GM23338 (cell line): ENCODE results near the gene SRCIN1. TPM values are rescaled to one million over a fixed set of nuclear protein-coding genes. Genes with fewer than 3 reads are reported as not detected.

Experiments
- ATAC-seq: fragments of 200-7000 bp; cut with Tn5 transposase; 3 replicates; pipeline ENCODE4 v1.9.1; 2020
- DNase-seq: peaks from one replicate; pipeline ENCODE4 v3.0.0-alpha.2; 2015; ENCODE audit warnings: low spot score
- H2AFZ ChIP-seq: fragments of 200-600 bp; sonication (generic); 2 replicates; pipeline ENCODE4 v1.8.0; 2016; ENCODE audit warnings: antibody characterized with exemption, mild to moderate bottlenecking, moderate library complexity
- H3F3A ChIP-seq: fragments of 200-600 bp; sonication (generic); replicated peaks from 2 replicates; pipeline ENCODE4 v1.8.0; 2017; ENCODE audit warnings: antibody characterized with exemption, mixed run types, low read depth
- H3K27ac ChIP-seq: fragments of 200-600 bp; sonication (generic); 2 replicates; pipeline ENCODE4 v1.6.1; 2016; ENCODE audit warnings: low read depth
- H3K27me3 ChIP-seq: fragments of 200-600 bp; sonication (generic); 2 replicates; pipeline ENCODE4 v1.8.0; 2016; ENCODE audit warnings: mild to moderate bottlenecking, mixed run types, moderate library complexity; ENCODE audit not compliant: insufficient read depth
- H3K36me3 ChIP-seq: fragments of 200-600 bp; sonication (generic); 2 replicates; pipeline ENCODE4 v1.8.0; 2016; ENCODE audit warnings: mild to moderate bottlenecking; ENCODE audit not compliant: insufficient read depth
- H3K4me1 ChIP-seq: fragments of 200-600 bp; sonication (generic); 2 replicates; pipeline ENCODE4 v1.8.0; 2016; ENCODE audit warnings: mild to moderate bottlenecking, moderate library complexity; ENCODE audit not compliant: insufficient read depth
- H3K4me2 ChIP-seq: fragments of 200-600 bp; sonication (generic); 2 replicates; pipeline ENCODE4 v1.7.1; 2017; ENCODE audit warnings: mixed run types
- H3K4me3 ChIP-seq: fragments of 200-600 bp; sonication (generic); 2 replicates; pipeline ENCODE4 v1.6.1; 2016; ENCODE audit warnings: mixed run types
- H3K79me2 ChIP-seq: fragments of 200-600 bp; sonication (generic); replicated peaks from 2 replicates; pipeline ENCODE4 v1.8.0; 2017; ENCODE audit warnings: mild to moderate bottlenecking; ENCODE audit not compliant: insufficient read depth
- H3K9me2 ChIP-seq: fragments of 200-600 bp; sonication (generic); 2 replicates; pipeline ENCODE4 v1.8.0; 2017; ENCODE audit not compliant: insufficient read depth
- H4K20me1 ChIP-seq: fragments of 200-600 bp; sonication (generic); replicated peaks from 2 replicates; pipeline ENCODE4 v1.8.0; 2017; ENCODE audit warnings: mild to moderate bottlenecking; ENCODE audit not compliant: insufficient read depth
- H3K27ac Mint-ChIP-seq: 2 replicates; pipeline ENCODE4 v1.8.0; 2020; ENCODE audit warnings: inconsistent platforms, mild to moderate bottlenecking, moderate library complexity, mixed read lengths
- H3K27me3 Mint-ChIP-seq: 3 replicates; pipeline ENCODE4 v1.8.0; 2022; ENCODE audit warnings: low read depth, mild to moderate bottlenecking, moderate library complexity, mixed read lengths, inconsistent platforms; ENCODE audit not compliant: insufficient read depth, poor library complexity
- H3K36me3 Mint-ChIP-seq: 3 replicates; pipeline ENCODE4 v1.8.0; 2021; ENCODE audit warnings: low read depth, mild to moderate bottlenecking, inconsistent platforms, moderate library complexity, mixed read lengths
- H3K4me1 Mint-ChIP-seq: 3 replicates; pipeline ENCODE4 v1.8.0; 2020; ENCODE audit warnings: mild to moderate bottlenecking, inconsistent platforms, mixed read lengths
- H3K4me3 Mint-ChIP-seq: 3 replicates; pipeline ENCODE4 v1.8.0; 2021; ENCODE audit warnings: moderate library complexity, mild to moderate bottlenecking, inconsistent platforms, mixed read lengths
- H3K9me3 Mint-ChIP-seq: 3 replicates; pipeline ENCODE4 v1.8.0; 2020; ENCODE audit warnings: moderate library complexity, mild to moderate bottlenecking, inconsistent platforms, mixed read lengths
- CREB1 ChIP-seq: fragments of 250-450 bp; sonication (Bioruptor Pico); IDR thresholded peaks from 2 replicates; pipeline ENCODE4 v1.5.0; 2020; ENCODE audit warnings: low read depth, mild to moderate bottlenecking, moderate library complexity
- ETS1 ChIP-seq: IDR thresholded peaks from 2 replicates; pipeline ENCODE4 v1.6.1; 2016; ENCODE audit warnings: antibody characterized with exemption
- EZH2 ChIP-seq: fragments of 200-600 bp; sonication (generic); IDR thresholded peaks from one replicate; pipeline ENCODE4 v1.8.0; 2017; ENCODE audit warnings: antibody characterized with exemption, mild to moderate bottlenecking, low read depth; ENCODE audit not compliant: unreplicated experiment
- EZH2phosphoT487 ChIP-seq: fragments of 200-600 bp; sonication (generic); IDR thresholded peaks from one replicate; pipeline ENCODE4 v1.8.1; 2018; ENCODE audit warnings: antibody characterized with exemption; ENCODE audit not compliant: unreplicated experiment
- JUNB ChIP-seq: IDR thresholded peaks from one replicate; pipeline ENCODE4 v1.6.1; 2016; ENCODE audit warnings: antibody characterized with exemption; ENCODE audit not compliant: unreplicated experiment
- NANOG ChIP-seq: IDR thresholded peaks from 2 replicates; pipeline ENCODE4 v1.6.1; 2016; ENCODE audit warnings: antibody characterized with exemption, borderline replicate concordance
- POLR2AphosphoS5 ChIP-seq: IDR thresholded peaks from 2 replicates; pipeline ENCODE4 v1.6.1; 2016; ENCODE audit warnings: antibody characterized with exemption, low read depth
- REST ChIP-seq: IDR thresholded peaks from one replicate; pipeline ENCODE4 v1.6.1; 2018; ENCODE audit warnings: antibody characterized with exemption; ENCODE audit not compliant: unreplicated experiment
- STAT1 ChIP-seq: IDR thresholded peaks from one replicate; pipeline ENCODE4 v1.6.1; 2016; ENCODE audit warnings: antibody characterized with exemption; ENCODE audit not compliant: unreplicated experiment
- ZNF114 ChIP-seq: fragments of 250-450 bp; sonication (Bioruptor Pico); IDR thresholded peaks from 2 replicates; pipeline ENCODE4 v1.5.0; 2020; ENCODE audit warnings: mild to moderate bottlenecking, moderate library complexity
- ZNF331 ChIP-seq: fragments of 250-450 bp; sonication (Bioruptor Pico); IDR thresholded peaks from 2 replicates; pipeline ENCODE4 v1.5.0; 2020; ENCODE audit warnings: low read depth, mild to moderate bottlenecking, moderate library complexity
- polyA plus RNA-seq: library from polyadenylated mRNA; unstranded; fragments of >200 nt; fragmentation: Nextera tagmentation; extraction: Ambion mirVana; gene quantifications from 2 replicates; pipeline ENCODE4 v1.2.1, GENCODE V29; 2016
- total RNA-seq: library from RNA; depleted of rRNA; stranded (reverse); fragments of >200 nt; shearing (Covaris generic); gene quantifications from 2 replicates; pipeline ENCODE4 v1.2.3, GENCODE V29; 2014
- TF ChIP-seq, protein P1 (sequence below), 2 experiments: fragments of 200-600 bp in 1 of 2; sonication (generic) in 1 of 2; conservative IDR thresholded peaks; 2 replicates each; pipeline versions ENCODE4 v1.5.1 to v1.6.1; 2016 to 2017; ENCODE audit warnings: antibody characterized with exemption in 2 of 2, low read depth in 2 of 2, mild to moderate bottlenecking in 2 of 2, moderate library complexity in 1 of 2

The SRCIN1 gene
- total and polyA plus RNA-seq, 2 experiments from 2014 or later, result 0.87 to 2.2 TPM

- H3F3A ChIP-seq, result peaks cover 15% of the 10 kb centered on the region
- H3K36me3 Mint-ChIP-seq, result no peaks in the 10 kb centered on the region; the same call in 2 of the 3 replicates
- peak overlapping the region; percentile 69 for H3K4me3 Mint-ChIP-seq
- ATAC-seq (no peak), DNase-seq (no peak)
- no peaks in the 10 kb centered on the region for H3K9me3 Mint-ChIP-seq
- H3K79me2 ChIP-seq, result no peaks in the 10 kb centered on the region
- H3K4me1 Mint-ChIP-seq, result peaks cover 51% of the 10 kb centered on the region
- peaks cover 90% of the 10 kb centered on the region for H3K27me3 Mint-ChIP-seq
- peaks cover 10% of the 10 kb centered on the region for H4K20me1 ChIP-seq
- no peak overlapping the region for H2AFZ ChIP-seq
- H3K4me1 ChIP-seq, result peaks cover 31% of the 10 kb centered on the region
- H3K4me3 ChIP-seq, result peak overlapping the region; percentile 75
- no peak for TF ChIP-seq ZNF331 (CRISPR knock-in tag)
- TF ChIP-seq EZH2, result peak; percentile 71
- TF ChIP-seq NANOG, result no peak
- no peaks in the 10 kb centered on the region for H3K9me2 ChIP-seq
- peaks cover 99% of the 10 kb centered on the region for H3K27me3 ChIP-seq
- no peaks in the 10 kb centered on the region for H3K36me3 ChIP-seq
- H3K4me2 ChIP-seq, result peak overlapping the region; percentile 96
- H3K27ac ChIP-seq, result no peak overlapping the region
- H3K27ac Mint-ChIP-seq, result no peak overlapping the region
Measured at GRCh38 chr17:38564254-38564837, 41.4 kb downstream of the SRCIN1 start.

DNA sequence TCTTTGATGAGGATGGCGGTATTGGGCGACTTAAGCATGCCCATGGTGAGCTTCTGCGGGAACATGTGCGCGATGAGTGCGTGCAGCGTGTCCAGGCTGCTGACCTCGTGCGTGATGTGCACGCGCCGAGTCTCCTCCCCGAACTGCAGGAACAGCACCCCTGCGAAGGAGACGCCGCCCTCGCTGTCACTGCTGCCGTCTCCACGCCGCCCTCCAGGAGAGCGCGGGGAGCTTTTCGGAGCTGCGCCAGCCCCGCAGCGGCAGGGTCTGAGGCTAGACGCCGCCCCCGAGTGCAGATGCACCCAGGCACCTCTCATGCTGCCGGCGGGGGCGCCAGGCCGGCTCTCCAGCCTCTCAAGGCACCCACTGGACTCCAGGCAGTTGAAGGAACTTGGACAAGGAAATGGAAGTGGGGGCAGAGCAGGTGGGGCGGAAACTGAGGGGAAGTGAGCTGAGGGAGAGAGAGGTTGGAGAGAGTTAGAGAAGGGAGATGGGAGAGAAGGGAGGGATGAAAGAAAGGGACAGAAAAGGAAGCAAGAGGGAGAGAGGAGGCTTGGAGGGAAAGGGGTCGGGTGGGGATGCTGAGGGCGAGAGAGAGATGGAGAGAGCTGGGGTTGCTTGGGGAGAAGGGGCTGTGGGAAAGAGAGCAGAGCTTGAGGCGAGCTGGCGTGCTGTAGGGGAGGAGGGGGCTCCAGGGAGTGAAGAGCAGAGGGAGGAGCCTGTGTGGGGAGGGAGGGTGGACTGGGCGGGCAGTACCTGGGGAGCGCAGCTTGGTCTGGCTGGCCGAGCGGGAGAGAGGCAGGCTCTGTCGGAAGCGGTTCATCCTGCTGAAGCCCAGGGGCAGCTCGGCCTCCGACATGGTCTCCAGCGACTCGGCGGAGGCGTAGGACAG lies 42.1 kb downstream of the SRCIN1 start:
- H3K27ac ChIP-seq, result no peak overlapping the region
- H3K36me3 Mint-ChIP-seq, result no peaks in the 10 kb centered on the region; the same call in 2 of the 3 replicates
- ATAC-seq (peak; percentile 26), DNase-seq (peak; percentile 94)
- peak overlapping the region; percentile 75 for H3K4me3 ChIP-seq
- H2AFZ ChIP-seq, result peak overlapping the region; percentile 95
- no peaks in the 10 kb centered on the region for H3K79me2 ChIP-seq
- peaks cover 90% of the 10 kb centered on the region for H3K27me3 Mint-ChIP-seq
- H3K36me3 ChIP-seq, result no peaks in the 10 kb centered on the region
- H3K4me2 ChIP-seq, result peak overlapping the region; percentile 96
- no peak overlapping the region for H3K27ac Mint-ChIP-seq
- H3K4me1 ChIP-seq, result peaks cover 36% of the 10 kb centered on the region
- H3K9me3 Mint-ChIP-seq, result no peaks in the 10 kb centered on the region
- peaks cover 99% of the 10 kb centered on the region for H3K27me3 ChIP-seq
- H3K9me2 ChIP-seq, result no peaks in the 10 kb centered on the region
- peaks cover 20% of the 10 kb centered on the region for H3F3A ChIP-seq
- H3K4me3 Mint-ChIP-seq, result peak overlapping the region; percentile 69
- TF ChIP-seq EZH2phosphoT487, result no peak
- peak; percentile 50; the same call in 1 of the 2 replicates for TF ChIP-seq ETS1
- TF ChIP-seq ZNF331 (CRISPR knock-in tag), result no peak
- TF ChIP-seq CREB1 (CRISPR knock-in tag), result no peak
- TF ChIP-seq POLR2AphosphoS5, result no peak
- TF ChIP-seq JUNB, result no peak
- TF ChIP-seq ZNF114 (CRISPR knock-in tag), result no peak
- TF ChIP-seq STAT1, result no peak
- TF ChIP-seq, protein P1, sequence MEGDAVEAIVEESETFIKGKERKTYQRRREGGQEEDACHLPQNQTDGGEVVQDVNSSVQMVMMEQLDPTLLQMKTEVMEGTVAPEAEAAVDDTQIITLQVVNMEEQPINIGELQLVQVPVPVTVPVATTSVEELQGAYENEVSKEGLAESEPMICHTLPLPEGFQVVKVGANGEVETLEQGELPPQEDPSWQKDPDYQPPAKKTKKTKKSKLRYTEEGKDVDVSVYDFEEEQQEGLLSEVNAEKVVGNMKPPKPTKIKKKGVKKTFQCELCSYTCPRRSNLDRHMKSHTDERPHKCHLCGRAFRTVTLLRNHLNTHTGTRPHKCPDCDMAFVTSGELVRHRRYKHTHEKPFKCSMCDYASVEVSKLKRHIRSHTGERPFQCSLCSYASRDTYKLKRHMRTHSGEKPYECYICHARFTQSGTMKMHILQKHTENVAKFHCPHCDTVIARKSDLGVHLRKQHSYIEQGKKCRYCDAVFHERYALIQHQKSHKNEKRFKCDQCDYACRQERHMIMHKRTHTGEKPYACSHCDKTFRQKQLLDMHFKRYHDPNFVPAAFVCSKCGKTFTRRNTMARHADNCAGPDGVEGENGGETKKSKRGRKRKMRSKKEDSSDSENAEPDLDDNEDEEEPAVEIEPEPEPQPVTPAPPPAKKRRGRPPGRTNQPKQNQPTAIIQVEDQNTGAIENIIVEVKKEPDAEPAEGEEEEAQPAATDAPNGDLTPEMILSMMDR (conservative IDR thresholded peaks at IDR 0.05; ENCODE audit: low read depth in 2 of 2), result 0 out of 4 replicates have a peak, but pooled peaks of 1 of the 2 experiments have one; percentile 16
- TF ChIP-seq REST, result no peak
- peak; percentile 88 for TF ChIP-seq EZH2
- H3K4me1 Mint-ChIP-seq, result peaks cover 53% of the 10 kb centered on the region
- H4K20me1 ChIP-seq, result peaks cover 10% of the 10 kb centered on the region
